ENCODE results near the gene CDK18. TPM values are rescaled to one million over a fixed set of nuclear protein-coding genes. Genes with fewer than 3 reads are reported as not detected.

CDK18 gene
- polyA plus RNA-seq, 1 donor from 2014 or later: not detected

- no peaks in the 10 kb centered on the region for H3K9me3 ChIP-seq (ENCODE audit: low read length)
- no peak overlapping the region for H3K4me2 ChIP-seq (ENCODE audit: low read length)
- no peak overlapping the region for H3K9ac ChIP-seq (ENCODE audit: low read length)
- no peak overlapping the region for H3K27ac ChIP-seq (ENCODE audit: low read length)
- no peaks in the 10 kb centered on the region for H3F3A ChIP-seq (ENCODE audit: insufficient read depth, low read length, poor library complexity, severe bottlenecking)
- H3K36me3 ChIP-seq (ENCODE audit: insufficient read depth, low read length): no peaks in the 10 kb centered on the region
- no peak overlapping the region for H3K4me3 ChIP-seq (ENCODE audit: low read length)
- no peak overlapping the region for H2AFZ ChIP-seq (ENCODE audit: low read depth, low read length)
- no peaks in the 10 kb centered on the region for H3K27me3 ChIP-seq (ENCODE audit: insufficient read depth, low read depth, low read length)
- H3K79me2 ChIP-seq (replicated peaks; ENCODE audit: insufficient read depth, low read length): no peaks in the 10 kb centered on the region
- no peak for TF ChIP-seq MXI1 (conservative IDR thresholded peaks at IDR 0.05; ENCODE audit: poor library complexity, severe bottlenecking)
- TF ChIP-seq, protein P1, sequence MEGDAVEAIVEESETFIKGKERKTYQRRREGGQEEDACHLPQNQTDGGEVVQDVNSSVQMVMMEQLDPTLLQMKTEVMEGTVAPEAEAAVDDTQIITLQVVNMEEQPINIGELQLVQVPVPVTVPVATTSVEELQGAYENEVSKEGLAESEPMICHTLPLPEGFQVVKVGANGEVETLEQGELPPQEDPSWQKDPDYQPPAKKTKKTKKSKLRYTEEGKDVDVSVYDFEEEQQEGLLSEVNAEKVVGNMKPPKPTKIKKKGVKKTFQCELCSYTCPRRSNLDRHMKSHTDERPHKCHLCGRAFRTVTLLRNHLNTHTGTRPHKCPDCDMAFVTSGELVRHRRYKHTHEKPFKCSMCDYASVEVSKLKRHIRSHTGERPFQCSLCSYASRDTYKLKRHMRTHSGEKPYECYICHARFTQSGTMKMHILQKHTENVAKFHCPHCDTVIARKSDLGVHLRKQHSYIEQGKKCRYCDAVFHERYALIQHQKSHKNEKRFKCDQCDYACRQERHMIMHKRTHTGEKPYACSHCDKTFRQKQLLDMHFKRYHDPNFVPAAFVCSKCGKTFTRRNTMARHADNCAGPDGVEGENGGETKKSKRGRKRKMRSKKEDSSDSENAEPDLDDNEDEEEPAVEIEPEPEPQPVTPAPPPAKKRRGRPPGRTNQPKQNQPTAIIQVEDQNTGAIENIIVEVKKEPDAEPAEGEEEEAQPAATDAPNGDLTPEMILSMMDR (IDR thresholded peaks at IDR 0.05; ENCODE audit: poor library complexity, severe bottlenecking): no peak
- no peak for TF ChIP-seq POLR2AphosphoS5 (IDR thresholded peaks at IDR 0.05)
- no peak for TF ChIP-seq EP300 (conservative IDR thresholded peaks at IDR 0.05; ENCODE audit: poor library complexity, severe bottlenecking)
- TF ChIP-seq, protein P2, sequence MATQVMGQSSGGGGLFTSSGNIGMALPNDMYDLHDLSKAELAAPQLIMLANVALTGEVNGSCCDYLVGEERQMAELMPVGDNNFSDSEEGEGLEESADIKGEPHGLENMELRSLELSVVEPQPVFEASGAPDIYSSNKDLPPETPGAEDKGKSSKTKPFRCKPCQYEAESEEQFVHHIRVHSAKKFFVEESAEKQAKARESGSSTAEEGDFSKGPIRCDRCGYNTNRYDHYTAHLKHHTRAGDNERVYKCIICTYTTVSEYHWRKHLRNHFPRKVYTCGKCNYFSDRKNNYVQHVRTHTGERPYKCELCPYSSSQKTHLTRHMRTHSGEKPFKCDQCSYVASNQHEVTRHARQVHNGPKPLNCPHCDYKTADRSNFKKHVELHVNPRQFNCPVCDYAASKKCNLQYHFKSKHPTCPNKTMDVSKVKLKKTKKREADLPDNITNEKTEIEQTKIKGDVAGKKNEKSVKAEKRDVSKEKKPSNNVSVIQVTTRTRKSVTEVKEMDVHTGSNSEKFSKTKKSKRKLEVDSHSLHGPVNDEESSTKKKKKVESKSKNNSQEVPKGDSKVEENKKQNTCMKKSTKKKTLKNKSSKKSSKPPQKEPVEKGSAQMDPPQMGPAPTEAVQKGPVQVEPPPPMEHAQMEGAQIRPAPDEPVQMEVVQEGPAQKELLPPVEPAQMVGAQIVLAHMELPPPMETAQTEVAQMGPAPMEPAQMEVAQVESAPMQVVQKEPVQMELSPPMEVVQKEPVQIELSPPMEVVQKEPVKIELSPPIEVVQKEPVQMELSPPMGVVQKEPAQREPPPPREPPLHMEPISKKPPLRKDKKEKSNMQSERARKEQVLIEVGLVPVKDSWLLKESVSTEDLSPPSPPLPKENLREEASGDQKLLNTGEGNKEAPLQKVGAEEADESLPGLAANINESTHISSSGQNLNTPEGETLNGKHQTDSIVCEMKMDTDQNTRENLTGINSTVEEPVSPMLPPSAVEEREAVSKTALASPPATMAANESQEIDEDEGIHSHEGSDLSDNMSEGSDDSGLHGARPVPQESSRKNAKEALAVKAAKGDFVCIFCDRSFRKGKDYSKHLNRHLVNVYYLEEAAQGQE (IDR thresholded peaks at IDR 0.05; ENCODE audit: borderline replicate concordance): no peak
- no peak for TF ChIP-seq SMC3 (conservative IDR thresholded peaks at IDR 0.05; ENCODE audit: poor library complexity)
- no peak for TF ChIP-seq RAD21 (conservative IDR thresholded peaks at IDR 0.05)
- TF ChIP-seq TAF1 (IDR thresholded peaks at IDR 0.05; ENCODE audit: low read depth): no peak
- TF ChIP-seq EZH2 (IDR thresholded peaks at IDR 0.05; ENCODE audit: borderline replicate concordance, insufficient read depth, low read length, poor library complexity, severe bottlenecking): no peak
- H3K9me2 ChIP-seq (ENCODE audit: insufficient read depth, low read length): no peaks in the 10 kb centered on the region
- no peaks in the 10 kb centered on the region for H4K20me1 ChIP-seq (ENCODE audit: insufficient read depth)
Measured at GRCh38 chr1:205474571-205474970, 29.9 kb upstream of the CDK18 start.

DNA sequence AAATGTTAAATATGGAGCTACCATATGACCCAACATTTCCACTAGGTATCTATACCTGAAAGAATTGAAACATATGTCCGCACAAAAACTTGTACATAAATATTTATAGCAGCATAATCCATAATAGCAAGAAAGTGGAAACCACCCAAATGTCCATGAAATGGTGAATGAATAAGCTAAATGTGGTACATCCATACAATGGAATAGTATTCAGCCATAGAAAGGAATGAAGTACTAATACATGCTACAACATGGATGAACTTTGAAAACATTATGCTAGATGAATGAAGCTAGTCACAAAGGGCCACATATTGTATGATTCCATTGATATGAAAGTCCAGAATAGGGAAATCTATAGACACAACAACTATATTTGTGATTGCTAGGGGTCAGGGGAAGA is 28.6 kb upstream of the CDK18 start:
- no peak overlapping the region for H3K4me3 ChIP-seq (ENCODE audit: low read length)
- no peaks in the 10 kb centered on the region for H3K36me3 ChIP-seq (ENCODE audit: insufficient read depth, low read length)
- no peaks in the 10 kb centered on the region for H3K27me3 ChIP-seq (ENCODE audit: insufficient read depth, low read depth, low read length)
- no peaks in the 10 kb centered on the region for H3F3A ChIP-seq (ENCODE audit: insufficient read depth, low read length, poor library complexity, severe bottlenecking)
- H3K9me3 ChIP-seq (ENCODE audit: low read length): no peaks in the 10 kb centered on the region
- H3K4me2 ChIP-seq (ENCODE audit: low read length): no peak overlapping the region
- TF ChIP-seq SMC3 (conservative IDR thresholded peaks at IDR 0.05; ENCODE audit: poor library complexity) (no peak), MXI1 (conservative IDR thresholded peaks at IDR 0.05; ENCODE audit: poor library complexity, severe bottlenecking) (no peak), RAD21 (conservative IDR thresholded peaks at IDR 0.05) (no peak), EP300 (conservative IDR thresholded peaks at IDR 0.05; ENCODE audit: poor library complexity, severe bottlenecking) (no peak), EZH2 (IDR thresholded peaks at IDR 0.05; ENCODE audit: borderline replicate concordance, insufficient read depth, low read length, poor library complexity, severe bottlenecking) (no peak), TAF1 (IDR thresholded peaks at IDR 0.05; ENCODE audit: low read depth) (no peak), POLR2AphosphoS5 (IDR thresholded peaks at IDR 0.05) (no peak)
- TF ChIP-seq, protein P1 (IDR thresholded peaks at IDR 0.05; ENCODE audit: poor library complexity, severe bottlenecking): no peak
- TF ChIP-seq, protein P2 (IDR thresholded peaks at IDR 0.05; ENCODE audit: borderline replicate concordance): no peak
- no peaks in the 10 kb centered on the region for H4K20me1 ChIP-seq (ENCODE audit: insufficient read depth)
- no peak overlapping the region for H3K27ac ChIP-seq (ENCODE audit: low read length)
- no peak overlapping the region for H3K9ac ChIP-seq (ENCODE audit: low read length)
- H3K79me2 ChIP-seq (replicated peaks; ENCODE audit: insufficient read depth, low read length): no peaks in the 10 kb centered on the region
- H2AFZ ChIP-seq (ENCODE audit: low read depth, low read length): no peak overlapping the region
- no peaks in the 10 kb centered on the region for H3K9me2 ChIP-seq (ENCODE audit: insufficient read depth, low read length)

Measured in neural cell (in vitro differentiated cells).